CD4-positive, alpha-beta T cell treated with Interleukin-15 for 4 hours (primary cell): ENCODE data around the gene COL16A1.
"Not testable (repeated sequence)": the region's sequence is repeated elsewhere in the genome, so short reads cannot be mapped to it uniquely, and the experiment has no call there.

Source experiments
- DNase-seq: peaks from one replicate; pipeline ENCODE4 v3.0.0-alpha.2; 2020; ENCODE audit warnings: low spot score

Gene COL16A1

DNA sequence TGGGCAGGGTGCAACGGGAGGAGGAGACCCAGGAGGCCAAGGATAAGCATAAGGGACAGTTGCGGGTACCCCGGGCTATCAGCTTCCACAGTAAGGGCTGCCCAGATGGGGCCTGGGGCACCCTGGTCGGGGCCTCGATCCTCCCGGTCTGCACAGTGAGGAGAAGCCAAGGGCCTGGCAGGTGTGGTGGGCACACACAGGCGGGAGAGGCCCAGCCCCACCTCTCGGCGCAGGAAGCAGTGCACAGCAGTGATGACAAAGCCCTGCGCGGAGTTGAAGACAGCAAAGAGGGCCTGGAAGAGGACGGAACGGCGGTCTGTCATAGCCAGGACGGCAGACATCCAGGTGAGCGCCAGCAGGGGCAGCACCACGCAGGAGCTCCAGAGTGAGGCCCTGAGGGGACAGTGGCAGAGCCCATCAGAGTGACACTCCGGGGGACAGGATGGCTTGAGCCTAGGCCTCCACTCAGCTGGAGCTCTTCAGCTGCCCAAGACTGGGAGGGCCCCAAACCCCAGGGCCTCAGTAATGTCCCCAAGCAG is 29.0 kb upstream of the COL16A1 start:
- no peak for DNase-seq

- no peak for DNase-seq
These were observed 28.5 kb upstream of the COL16A1 start for GRCh38 chr1:31732343-31732742.

- DNase-seq: no peak
These were observed 27.3 kb upstream of the COL16A1 start for GRCh38 chr1:31731049-31731565.

GRCh38 chr1:31730336-31731048 is 26.7 kb upstream of the COL16A1 start:
- DNase-seq: no peak

DNA sequence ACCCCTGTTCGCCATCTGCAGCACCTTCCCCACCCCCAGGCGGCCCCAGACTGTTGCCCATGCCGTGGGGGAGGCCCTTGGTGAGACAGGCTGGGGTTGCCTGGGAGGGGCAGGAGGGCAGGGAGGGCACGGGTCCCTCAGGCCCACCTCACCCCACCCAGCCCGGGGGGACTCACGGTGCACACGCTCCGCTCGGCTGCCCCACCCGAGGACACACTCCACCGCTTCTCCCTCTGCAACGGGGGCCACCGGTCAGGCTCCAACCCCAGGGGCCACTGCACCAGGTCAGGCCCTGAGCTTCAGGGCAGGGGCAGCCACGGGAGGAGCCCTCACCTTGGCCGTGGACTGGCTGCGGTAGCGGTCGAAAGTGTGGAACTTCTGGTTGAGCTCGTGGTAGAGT is 24.0 kb upstream of the COL16A1 start:
- no peak for DNase-seq

- no peak for DNase-seq
These were observed 23.4 kb upstream of the COL16A1 start for GRCh38 chr1:31727195-31727594.

GRCh38 chr1:31726715-31727114 is 22.9 kb upstream of the COL16A1 start:
- DNase-seq: no peak

DNA sequence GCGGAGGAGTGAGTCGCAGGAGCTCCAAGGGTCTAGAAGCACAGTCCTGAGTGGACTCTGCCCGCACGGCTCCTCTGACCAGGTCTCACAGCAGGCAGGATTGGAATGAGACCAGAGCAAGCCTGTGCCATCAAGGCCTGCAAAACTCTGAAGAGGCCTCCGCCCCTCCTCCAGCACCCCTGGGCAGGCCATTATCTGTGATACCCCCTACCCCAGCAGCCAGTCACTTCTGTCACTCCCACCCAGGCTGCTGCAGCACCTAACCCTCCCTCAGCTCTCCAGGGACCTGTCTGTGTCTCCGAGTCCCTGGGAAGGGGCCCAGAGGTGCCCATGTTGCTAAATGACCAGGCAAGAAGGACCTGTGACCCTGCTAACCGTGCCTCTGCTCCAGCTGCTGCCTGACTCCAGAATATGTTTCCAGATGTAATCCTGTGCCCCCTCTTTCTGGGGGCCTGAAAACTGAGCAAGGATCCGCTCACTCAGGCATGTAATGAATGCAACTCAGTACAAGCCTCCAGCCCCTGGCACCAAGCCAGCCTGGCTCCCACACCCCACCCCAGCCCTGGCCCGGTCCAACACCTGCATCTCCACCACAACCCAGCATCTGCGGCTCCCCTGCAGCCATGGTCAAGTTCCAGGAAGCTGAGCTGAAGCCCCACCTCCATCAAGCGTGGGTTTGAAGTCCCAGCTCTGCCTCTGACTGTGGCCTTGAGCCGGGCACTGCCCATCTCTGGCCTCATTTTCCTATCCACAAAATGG is 22.1 kb upstream of the COL16A1 start:
- DNase-seq: no peak

GRCh38 chr1:31725134-31725533 is 21.3 kb upstream of the COL16A1 start:
- no peak for DNase-seq

- peak; percentile 10 for DNase-seq
These were observed 20.1 kb upstream of the COL16A1 start for GRCh38 chr1:31723828-31724359.

DNA sequence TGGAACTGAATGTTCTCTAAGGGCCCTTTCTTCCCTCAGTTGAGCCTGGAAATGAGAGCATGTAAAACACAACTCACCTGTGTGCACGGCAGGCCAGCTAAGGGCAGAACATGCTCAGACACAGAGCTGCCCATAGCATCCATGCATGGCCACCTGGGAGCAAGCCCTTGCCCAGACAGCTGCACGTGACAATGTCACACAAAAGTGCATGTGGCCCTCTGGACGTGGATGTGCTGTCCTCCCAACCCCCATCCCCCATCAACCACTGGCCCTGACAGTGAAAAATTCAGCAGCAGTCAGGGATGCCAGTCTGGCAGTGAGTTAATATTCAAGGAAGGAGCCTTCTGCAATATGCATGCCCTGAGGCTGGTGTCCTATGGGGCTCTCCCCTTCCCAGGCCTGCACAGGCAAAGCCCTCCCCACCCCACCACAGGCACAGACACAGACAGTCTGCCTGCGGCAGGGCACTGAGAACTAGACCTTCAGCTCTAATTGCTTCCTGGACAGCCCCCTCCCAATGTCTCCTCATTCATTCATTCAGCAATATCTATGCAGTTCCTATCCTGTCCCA is 14.6 kb upstream of the COL16A1 start:
- no peak for DNase-seq

DNA sequence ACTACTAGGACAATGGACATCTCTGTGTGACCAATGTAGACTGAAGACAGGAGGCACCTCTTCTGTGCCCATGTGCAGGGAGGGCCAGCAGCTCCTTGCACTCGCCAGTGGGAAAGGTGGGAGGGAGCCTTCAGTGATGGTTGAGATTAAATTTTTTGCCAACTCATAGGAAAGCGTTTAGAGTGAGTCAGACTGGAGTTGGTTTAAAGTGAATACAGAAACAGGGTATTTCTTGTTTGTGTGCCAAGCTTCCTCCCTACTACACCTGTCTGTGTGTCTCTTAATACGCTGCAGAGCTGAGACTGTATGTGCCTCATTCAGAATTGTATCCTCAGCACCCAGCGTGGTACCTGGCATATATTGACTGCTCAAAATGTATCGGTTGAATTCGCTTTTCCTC is 13.5 kb upstream of the COL16A1 start:
- no peak for DNase-seq

- no peak for DNase-seq
These were observed 12.0 kb upstream of the COL16A1 start for GRCh38 chr1:31715873-31716220.

DNA sequence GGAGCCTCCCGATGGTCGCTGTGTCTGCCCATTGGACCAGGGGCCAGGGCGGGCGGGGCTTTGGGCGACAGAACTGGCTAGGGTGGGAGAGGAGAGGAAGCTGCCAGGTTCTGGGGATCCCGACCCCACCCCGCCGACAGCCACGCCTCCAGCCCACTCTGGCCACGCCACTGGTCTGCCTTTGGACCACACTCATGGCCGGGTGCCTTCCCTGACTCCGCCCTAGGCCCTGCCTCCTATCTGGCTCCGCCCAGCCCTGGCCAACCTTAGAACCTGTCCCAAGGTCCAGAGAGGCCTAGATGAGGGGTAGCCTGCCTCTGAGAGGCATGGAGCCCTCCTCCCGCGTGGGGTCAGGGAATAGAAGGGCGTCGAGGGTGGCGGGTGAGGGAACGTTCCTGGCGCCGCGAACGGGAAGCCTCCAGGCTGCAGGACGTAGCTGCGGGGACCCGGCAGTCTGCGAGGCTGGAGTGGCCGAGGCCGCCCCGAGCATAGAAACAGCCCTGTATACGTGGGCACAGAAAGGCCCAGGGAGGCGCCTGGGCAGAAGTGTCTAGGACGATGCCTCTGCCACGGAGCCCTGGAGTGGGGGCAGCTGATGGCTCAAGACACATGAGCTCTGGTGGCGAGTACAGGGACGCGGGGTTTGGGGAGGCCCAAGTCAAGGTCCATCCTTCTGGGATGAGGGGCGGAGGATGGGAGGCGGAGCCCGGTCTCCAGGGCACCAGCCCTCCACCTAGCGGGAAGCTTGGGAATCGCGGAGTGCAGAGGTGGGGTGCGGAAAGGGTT is 11.5 kb upstream of the COL16A1 start:
- peak; percentile 7 for DNase-seq

- DNase-seq: peak; percentile 8
These were observed 10.7 kb upstream of the COL16A1 start for GRCh38 chr1:31714442-31715086.

- DNase-seq: no peak
These were observed 8.8 kb upstream of the COL16A1 start for GRCh38 chr1:31712630-31713029.

DNA sequence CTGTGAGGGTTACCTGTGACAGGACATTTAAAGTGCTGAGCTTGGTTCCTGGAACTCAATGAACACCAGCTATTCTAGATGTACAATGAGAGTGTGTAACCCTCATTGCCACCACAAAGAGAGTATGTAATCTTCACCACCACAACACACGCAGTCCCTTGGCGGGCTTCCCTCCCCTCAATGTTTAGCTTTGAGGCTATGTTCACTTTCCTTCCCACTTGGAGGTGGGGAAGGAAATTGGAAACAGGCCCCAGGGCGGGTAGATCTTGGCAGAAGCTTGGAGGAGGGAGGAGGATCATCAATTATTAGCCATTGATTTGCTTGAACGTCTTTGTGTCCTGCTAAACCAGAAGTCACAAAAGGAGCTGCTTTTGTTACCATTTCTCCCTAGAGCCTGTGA is 8.3 kb upstream of the COL16A1 start:
- DNase-seq: no peak

GRCh38 chr1:31708324-31708723 is 4.5 kb upstream of the COL16A1 start:
- no peak for DNase-seq

DNA sequence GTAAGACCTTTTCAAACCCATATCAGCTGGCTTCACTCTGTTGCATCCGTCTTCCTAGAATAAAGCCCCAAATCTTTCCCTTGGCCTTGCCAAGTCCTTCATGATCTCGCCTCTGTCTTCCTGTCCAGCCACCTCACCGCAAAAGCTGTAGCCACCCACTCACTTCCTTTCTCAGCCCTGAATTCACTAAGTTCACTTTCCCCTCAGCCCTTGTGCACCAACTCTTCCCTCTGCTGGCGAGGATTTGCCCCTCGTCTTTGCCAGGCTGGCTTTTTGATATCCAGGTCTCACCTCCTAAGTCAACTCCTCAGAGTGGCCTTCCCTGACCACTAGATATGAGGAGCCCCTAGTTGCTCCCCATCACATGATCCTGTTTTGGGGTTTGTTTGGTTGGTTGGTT is 3.9 kb upstream of the COL16A1 start:
- no peak for DNase-seq

DNA sequence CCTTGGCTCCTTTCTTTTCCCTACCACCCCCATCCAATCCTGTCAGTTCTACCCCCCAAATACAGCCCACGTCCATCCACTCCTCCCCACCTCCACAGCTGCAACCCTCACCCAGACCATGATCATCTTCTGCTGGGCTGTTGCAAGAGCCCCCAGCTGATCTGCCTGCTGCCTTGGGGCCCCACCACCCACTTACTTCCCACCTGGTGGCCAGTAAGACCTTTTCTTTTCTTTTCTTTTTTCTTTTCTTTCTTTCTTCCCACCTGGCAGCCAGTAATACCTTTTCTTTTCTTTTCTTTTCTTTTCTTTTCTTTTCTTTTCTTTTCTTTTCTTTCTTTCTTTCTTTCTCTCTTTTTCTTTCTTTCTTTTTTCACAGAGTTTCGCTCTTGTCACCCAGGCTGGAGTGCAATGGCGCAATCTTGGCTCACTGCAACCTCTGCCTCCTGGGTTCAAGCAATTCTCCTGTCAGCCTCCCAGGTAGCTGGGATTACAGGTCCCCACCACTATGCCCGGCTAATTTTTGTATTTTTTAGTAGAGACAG is 3.3 kb upstream of the COL16A1 start:
- DNase-seq: not testable (repeated sequence)
